IMR-90 (cell line): ENCODE data around the gene HCFC1. TPM values are rescaled to one million over a fixed set of nuclear protein-coding genes. Genes with fewer than 3 reads are reported as not detected.

Source experiments
- ATAC-seq: fragments of 200-7000 bp; cut with Tn5 transposase; 2 replicates; pipeline ENCODE4 v1.9.1; 2020; ENCODE audit warnings: low read depth, mild to moderate bottlenecking, moderate library complexity
- BruUV-seq: library from RNA; stranded (reverse); fragments of 400-500 nt; replicated peaks from 2 replicates; lab custom pipeline; 2021; lab: Mats Ljungman, UMichigan
- CTCF ChIA-PET: fragments of 300-600 bp; formaldehyde crosslinking; extraction: SDS; loops from one replicate; lab custom pipeline; 2021; ENCODE audit warnings: antibody characterized with exemption; lab: Yijun Ruan, JAX
- POLR2A ChIA-PET: fragments of 300-600 bp; sonication (Branson Sonifier 250); formaldehyde crosslinking; loops from one replicate; lab custom pipeline; 2022; ENCODE audit warnings: antibody characterized with exemption; ENCODE audit not compliant: unreplicated experiment; lab: Charles Lee
- DNase-seq: peaks from one replicate; pipeline ENCODE4 v3.0.0; 2013
- H2AFZ ChIP-seq: replicated peaks from 2 replicates; pipeline ENCODE3; 2013; ENCODE audit warnings: low read length, mild to moderate bottlenecking; ENCODE audit not compliant: poor library complexity
- H2AK5ac ChIP-seq: 2 replicates; pipeline ENCODE4 v1.6.1; 2013; ENCODE audit warnings: low read depth, low read length, inconsistent platforms
- H2AK9ac ChIP-seq: replicated peaks from 2 replicates; pipeline ENCODE3; 2013; ENCODE audit warnings: mild to moderate bottlenecking, low read depth, low read length, moderate library complexity; ENCODE audit not compliant: poor library complexity
- H2BK120ac ChIP-seq: 2 replicates; pipeline ENCODE4 v1.6.1; 2013; ENCODE audit warnings: low read depth, low read length, inconsistent platforms
- H2BK15ac ChIP-seq: 3 replicates; pipeline ENCODE4 v1.6.1; 2013; ENCODE audit warnings: low read depth, low read length, inconsistent platforms
- H2BK20ac ChIP-seq: 2 replicates; pipeline ENCODE4 v1.6.1; 2013; ENCODE audit warnings: low read depth, mild to moderate bottlenecking, inconsistent platforms, low read length, moderate library complexity
- H2BK5ac ChIP-seq: 2 replicates; pipeline ENCODE4 v1.6.1; 2013; ENCODE audit warnings: mild to moderate bottlenecking, low read depth, low read length, inconsistent platforms; ENCODE audit not compliant: poor library complexity, severe bottlenecking
- H3K14ac ChIP-seq: replicated peaks from 2 replicates; pipeline ENCODE4 v1.6.1; 2013; ENCODE audit warnings: low read depth, low read length, inconsistent platforms
- H3K18ac ChIP-seq: 2 replicates; pipeline ENCODE4 v1.6.1; 2013; ENCODE audit warnings: low read depth, low read length, control low read depth
- H3K23ac ChIP-seq: 2 replicates; pipeline ENCODE4 v1.6.1; 2013; ENCODE audit warnings: low read depth, low read length, inconsistent platforms
- H3K27ac ChIP-seq: 2 replicates; pipeline ENCODE4 v1.5.1; 2013; ENCODE audit warnings: mild to moderate bottlenecking, control low read depth, low read length; ENCODE audit not compliant: insufficient read depth
- H3K27me3 ChIP-seq: 2 replicates; pipeline ENCODE4 v1.6.1; 2013; ENCODE audit warnings: low read length; ENCODE audit not compliant: control insufficient read depth, insufficient read depth
- H3K36me3 ChIP-seq: 2 replicates; pipeline ENCODE4 v1.6.1; 2013; ENCODE audit warnings: low read length, mixed read lengths; ENCODE audit not compliant: control insufficient read depth, insufficient read depth
- H3K4ac ChIP-seq: 2 replicates; pipeline ENCODE4 v1.6.1; 2013; ENCODE audit warnings: low read depth, low read length, inconsistent platforms
- H3K4me1 ChIP-seq: 2 replicates; pipeline ENCODE4 v1.6.1; 2013; ENCODE audit warnings: low read length, mixed read lengths; ENCODE audit not compliant: control insufficient read depth, insufficient read depth
- H3K4me2 ChIP-seq: 2 replicates; pipeline ENCODE4 v1.6.1; 2013; ENCODE audit warnings: low read depth, mild to moderate bottlenecking, control low read depth, low read length, moderate library complexity
- H3K4me3 ChIP-seq: 2 replicates; pipeline ENCODE4 v1.5.1; 2013; ENCODE audit warnings: low read depth, mild to moderate bottlenecking, control low read depth, low read length, moderate library complexity; ENCODE audit not compliant: insufficient read depth
- H3K56ac ChIP-seq: 2 replicates; pipeline ENCODE4 v1.6.1; 2013; ENCODE audit warnings: low read length, inconsistent platforms; ENCODE audit not compliant: insufficient read depth; ENCODE audit errors: extremely low read depth
- H3K79me1 ChIP-seq, 2 experiments: 2 replicates each; pipeline ENCODE4 v1.6.1; 2013; ENCODE audit warnings: low read length in 2 of 2, inconsistent platforms in 1 of 2, low read depth in 1 of 2
- H3K9ac ChIP-seq: 2 replicates; pipeline ENCODE4 v1.6.1; 2013; ENCODE audit warnings: low read depth, low read length, control low read depth
- H3K9me1 ChIP-seq: 2 replicates; pipeline ENCODE4 v1.6.1; 2013; ENCODE audit warnings: low read length, inconsistent platforms; ENCODE audit not compliant: insufficient read depth
- H3K9me3 ChIP-seq: 2 replicates; pipeline ENCODE4 v1.6.1; 2013; ENCODE audit warnings: low read length; ENCODE audit not compliant: control insufficient read depth, insufficient read depth
- H4K20me1 ChIP-seq: 2 replicates; pipeline ENCODE4 v1.6.1; 2013; ENCODE audit warnings: low read length, inconsistent platforms; ENCODE audit not compliant: insufficient read depth
- H4K5ac ChIP-seq: 2 replicates; pipeline ENCODE4 v1.6.1; 2013; ENCODE audit warnings: mild to moderate bottlenecking, low read depth, low read length, control low read depth
- H4K8ac ChIP-seq, 2 experiments: 2 replicates each; pipeline ENCODE4 v1.6.1; 2013; ENCODE audit warnings: low read depth in 2 of 2, low read length in 2 of 2, control low read depth in 1 of 2, inconsistent platforms in 1 of 2
- H4K91ac ChIP-seq: 2 replicates; pipeline ENCODE4 v1.6.1; 2013; ENCODE audit warnings: low read depth, low read length, inconsistent platforms; ENCODE audit not compliant: insufficient read depth
- BHLHE40 ChIP-seq: fragments of 150-350 bp; IDR thresholded peaks from 2 replicates; pipeline ENCODE4 v1.6.1; 2016; ENCODE audit warnings: mild to moderate bottlenecking, low read depth, low read length
- CHD1 ChIP-seq: IDR thresholded peaks from 2 replicates; pipeline ENCODE4 v1.6.1; 2012; ENCODE audit warnings: low read depth, low read length, improper control_type of control experiment
- MAZ ChIP-seq: IDR thresholded peaks from 2 replicates; pipeline ENCODE4 v1.6.1; 2012; ENCODE audit warnings: low read depth, mild to moderate bottlenecking, low read length, improper control_type of control experiment, moderate library complexity, borderline replicate concordance
- MXI1 ChIP-seq: IDR thresholded peaks from 2 replicates; pipeline ENCODE4 v1.6.1; 2012; ENCODE audit warnings: low read depth, mild to moderate bottlenecking, low read length, moderate library complexity, borderline replicate concordance
- NFE2L2 ChIP-seq: fragments of 150-350 bp; IDR thresholded peaks from 2 replicates; pipeline ENCODE4 v1.6.1; 2016; ENCODE audit warnings: low read depth, mild to moderate bottlenecking, low read length
- POLR2A ChIP-seq: IDR thresholded peaks from 2 replicates; pipeline ENCODE4 v1.6.1; 2012; ENCODE audit warnings: mild to moderate bottlenecking, low read depth, low read length
- RAD21 ChIP-seq: IDR thresholded peaks from 2 replicates; pipeline ENCODE4 v1.6.1; 2012; ENCODE audit warnings: low read length, improper control_type of control experiment
- RCOR1 ChIP-seq: IDR thresholded peaks from 2 replicates; pipeline ENCODE4 v1.6.1; 2012; ENCODE audit warnings: mild to moderate bottlenecking, low read length, improper control_type of control experiment; ENCODE audit not compliant: insufficient replicate concordance
- RFX5 ChIP-seq: IDR thresholded peaks from 2 replicates; pipeline ENCODE4 v1.8.0; 2012; ENCODE audit warnings: low read depth, mild to moderate bottlenecking, low read length, moderate library complexity
- WGBS, 2 experiments: methylation state at CpG; one replicate each; pipeline versions ENCODE4 v1.1.5 to v1.1.7; 2013; ENCODE audit warnings: missing lambda C conversion rate in 2 of 2; ENCODE audit not compliant: insufficient read length in 1 of 2; ENCODE audit errors: extremely low coverage in 2 of 2; 5-methylcytosine and 5-hydroxymethylcytosine counted together
- dilution Hi-C: fragments of 300-500 bp; cut with HindIII; formaldehyde crosslinking; loops from one replicate; pipeline ENCODE4 v1.14.3; 2018; ENCODE audit warnings: low sequenced_read_pairs; ENCODE audit not compliant: unreplicated experiment
- in situ Hi-C: fragments of 300-500 bp; cut with MboI; formaldehyde crosslinking; loops from 3 replicates; pipeline ENCODE4 v1.14.3; 2019; ENCODE audit warnings: low sequenced_read_pairs, inconsistent platforms, mixed read lengths
- intact Hi-C: fragments of 100-400 bp; cut with micrococcal nuclease; formaldehyde crosslinking; loops from 2 replicates; pipeline ENCODE4 v1.10.0; 2022
- polyA plus RNA-seq, 3 experiments: library from polyadenylated mRNA; depleted of rRNA; stranded (reverse); fragments of >200 nt; gene quantifications; 2 replicates each; pipeline ENCODE4 v1.2.3, GENCODE V29; 2012; ENCODE audit warnings: low replicate concordance in 1 of 3
- total RNA-seq: library from RNA; depleted of rRNA; stranded (reverse); fragments of >200 nt; gene quantifications from 2 replicates; pipeline ENCODE4 v1.2.3, GENCODE V29; 2012
- TF ChIP-seq, protein P1 (sequence below): fragments of 150-350 bp; IDR thresholded peaks from 2 replicates; pipeline ENCODE4 v1.6.1; 2016; ENCODE audit warnings: low read depth, mild to moderate bottlenecking, low read length, moderate library complexity, borderline replicate concordance
- TF ChIP-seq, protein P2 (sequence below): conservative IDR thresholded peaks from 2 replicates; pipeline ENCODE4 v1.5.1; 2012; ENCODE audit warnings: mild to moderate bottlenecking, low read depth, low read length, improper control_type of control experiment

The HCFC1 gene
- total and polyA plus RNA-seq, 2 of the 4 experiments (the other 2 are of a cell fraction): 3.2 to 17.6 TPM

DNA sequence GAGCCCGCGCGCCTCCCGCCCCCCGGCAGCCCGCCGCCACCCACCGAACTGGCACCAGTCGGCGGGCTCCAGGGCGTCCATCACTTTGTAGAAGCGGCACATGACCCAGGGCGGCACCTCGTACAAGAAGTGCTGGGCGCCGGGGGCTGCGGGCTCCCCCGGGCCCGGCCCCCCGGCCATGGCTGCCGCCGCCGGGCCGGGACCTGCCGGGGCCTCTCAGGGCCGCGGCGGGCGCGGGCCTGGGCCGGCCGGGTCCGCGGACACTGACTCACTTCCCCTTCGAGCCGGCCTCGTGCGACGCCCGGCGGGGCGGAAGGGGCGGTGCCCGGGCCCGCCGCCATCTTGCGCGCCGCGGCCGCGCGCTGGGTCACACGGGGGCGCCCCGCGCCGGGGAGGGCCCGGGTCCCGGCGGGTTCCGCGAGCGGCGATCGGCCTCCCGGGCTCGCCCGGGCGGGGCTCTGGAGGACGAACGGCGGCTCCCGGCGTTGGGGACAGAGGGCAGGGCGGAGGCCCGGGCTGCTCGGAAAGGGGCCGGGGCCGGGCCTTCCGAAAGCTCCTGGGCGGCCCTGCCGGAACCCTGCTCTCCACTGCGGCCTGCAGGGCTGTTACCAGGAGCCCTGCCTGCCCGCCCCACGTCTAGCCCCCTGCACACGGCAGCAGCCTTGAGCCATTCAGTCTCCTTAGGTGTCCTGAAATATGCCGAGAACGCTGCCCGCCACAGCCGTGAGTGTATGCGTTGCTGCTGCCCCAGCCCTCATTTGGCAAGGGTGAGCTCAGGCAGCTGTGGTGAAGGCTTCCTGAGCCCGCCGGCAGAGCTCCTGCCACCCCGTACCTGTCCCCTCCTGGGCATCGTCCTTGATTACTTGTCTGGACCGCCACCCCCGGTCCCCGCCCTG lies 48.3 kb upstream of the HCFC1 start, which contains the start of gene IRAK1 (continued):
- TF ChIP-seq, protein P1, sequence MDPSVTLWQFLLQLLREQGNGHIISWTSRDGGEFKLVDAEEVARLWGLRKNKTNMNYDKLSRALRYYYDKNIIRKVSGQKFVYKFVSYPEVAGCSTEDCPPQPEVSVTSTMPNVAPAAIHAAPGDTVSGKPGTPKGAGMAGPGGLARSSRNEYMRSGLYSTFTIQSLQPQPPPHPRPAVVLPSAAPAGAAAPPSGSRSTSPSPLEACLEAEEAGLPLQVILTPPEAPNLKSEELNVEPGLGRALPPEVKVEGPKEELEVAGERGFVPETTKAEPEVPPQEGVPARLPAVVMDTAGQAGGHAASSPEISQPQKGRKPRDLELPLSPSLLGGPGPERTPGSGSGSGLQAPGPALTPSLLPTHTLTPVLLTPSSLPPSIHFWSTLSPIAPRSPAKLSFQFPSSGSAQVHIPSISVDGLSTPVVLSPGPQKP: no peak

DNA sequence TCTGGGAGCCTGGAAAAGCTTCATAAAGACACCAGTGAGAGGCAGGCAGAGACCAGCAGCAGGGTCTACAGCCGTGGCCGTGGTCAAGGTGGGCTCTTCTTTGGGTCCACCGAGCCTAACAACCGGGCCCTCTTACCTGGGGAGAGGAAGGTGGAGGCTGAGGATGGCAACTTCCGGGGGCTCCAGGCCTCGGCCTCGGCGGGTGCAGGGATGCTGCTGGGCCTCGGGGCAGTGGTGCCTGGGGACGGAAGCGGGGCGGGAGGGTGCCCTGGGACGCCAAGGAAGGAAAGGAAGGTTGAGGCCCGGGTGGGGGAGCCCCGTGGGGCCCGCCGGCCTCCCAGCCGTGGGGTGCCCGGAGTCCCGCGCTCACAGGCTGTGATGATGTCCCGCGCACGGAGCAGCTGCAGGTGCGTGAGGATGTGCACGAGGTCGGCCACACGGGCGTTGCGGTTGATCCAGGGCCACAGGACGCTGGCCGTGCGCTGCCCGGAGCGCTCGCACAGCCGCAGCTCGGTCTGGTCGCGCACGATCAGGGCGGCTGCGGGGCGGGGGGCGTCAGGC lies 47.5 kb upstream of the HCFC1 start:
- POLR2A ChIA-PET: no interaction called here
- peak overlapping the region; percentile 97 for H2AK9ac ChIP-seq
- H3K36me3 ChIP-seq: peaks cover 18% of the 10 kb centered on the region; the same call in 1 of the 2 replicates
- H3K27me3 ChIP-seq: no peaks in the 10 kb centered on the region
- H4K8ac ChIP-seq: peak overlapping the region; percentile 80 to 86
- peak overlapping the region; percentile 31; the same call in 1 of the 2 replicates for H2BK120ac ChIP-seq
- H3K23ac ChIP-seq: peak overlapping the region; percentile 71; the same call in 1 of the 2 replicates
- peak overlapping the region; percentile 80 for H4K5ac ChIP-seq
- H3K14ac ChIP-seq: peak overlapping the region; percentile 83
- BruUV-seq: TSS peak; percentile 30
- H3K18ac ChIP-seq: peak overlapping the region; percentile 60; the same call in 1 of the 2 replicates
- dilution Hi-C loops: no loop called here
- H3K4me3 ChIP-seq: peak overlapping the region; percentile 59
- peaks cover 24% of the 10 kb centered on the region for H3K4me1 ChIP-seq
- 0 out of 2 replicates have a peak overlapping the region, but pooled peaks have one; percentile 3 for H3K56ac ChIP-seq
- H4K91ac ChIP-seq: peak overlapping the region; percentile 66
- intact Hi-C loops: loop anchor here (1.0 kb wide), 1 partner anchor 21 kb away; no protein-coding TSS in a partner anchor
- H2AFZ ChIP-seq: peak overlapping the region; percentile 82
- peak; percentile 7; the same call in 1 of the 2 replicates for ATAC-seq
- H3K9ac ChIP-seq: peak overlapping the region; percentile 91
- peak overlapping the region; percentile 78 for H3K4ac ChIP-seq
- H3K79me1 ChIP-seq: peaks cover 0 to 20% of the 10 kb centered on the region in 2 experiments; a peak in 2 of 4 replicates
- CTCF ChIA-PET: no interaction called here
- H3K9me3 ChIP-seq: no peaks in the 10 kb centered on the region
- peak overlapping the region; percentile 90 for H3K27ac ChIP-seq
- DNase-seq: no peak
- H2AK5ac ChIP-seq: peak overlapping the region; percentile 89
- H2BK20ac ChIP-seq: no peak overlapping the region
- 32% methylated on average over 36 of the region's 45 CpGs; no CpG with 5 or more reads in 1 of the 2 experiments for WGBS, 2 experiments
- no peak overlapping the region for H2BK15ac ChIP-seq
- peak overlapping the region; percentile 96 for H3K4me2 ChIP-seq
- no peaks in the 10 kb centered on the region for H3K9me1 ChIP-seq
- H2BK5ac ChIP-seq: peak overlapping the region; percentile 74
- H4K20me1 ChIP-seq: no peaks in the 10 kb centered on the region
- in situ Hi-C loops: no loop called here
- TF ChIP-seq CHD1: no peak
- TF ChIP-seq, protein P2, sequence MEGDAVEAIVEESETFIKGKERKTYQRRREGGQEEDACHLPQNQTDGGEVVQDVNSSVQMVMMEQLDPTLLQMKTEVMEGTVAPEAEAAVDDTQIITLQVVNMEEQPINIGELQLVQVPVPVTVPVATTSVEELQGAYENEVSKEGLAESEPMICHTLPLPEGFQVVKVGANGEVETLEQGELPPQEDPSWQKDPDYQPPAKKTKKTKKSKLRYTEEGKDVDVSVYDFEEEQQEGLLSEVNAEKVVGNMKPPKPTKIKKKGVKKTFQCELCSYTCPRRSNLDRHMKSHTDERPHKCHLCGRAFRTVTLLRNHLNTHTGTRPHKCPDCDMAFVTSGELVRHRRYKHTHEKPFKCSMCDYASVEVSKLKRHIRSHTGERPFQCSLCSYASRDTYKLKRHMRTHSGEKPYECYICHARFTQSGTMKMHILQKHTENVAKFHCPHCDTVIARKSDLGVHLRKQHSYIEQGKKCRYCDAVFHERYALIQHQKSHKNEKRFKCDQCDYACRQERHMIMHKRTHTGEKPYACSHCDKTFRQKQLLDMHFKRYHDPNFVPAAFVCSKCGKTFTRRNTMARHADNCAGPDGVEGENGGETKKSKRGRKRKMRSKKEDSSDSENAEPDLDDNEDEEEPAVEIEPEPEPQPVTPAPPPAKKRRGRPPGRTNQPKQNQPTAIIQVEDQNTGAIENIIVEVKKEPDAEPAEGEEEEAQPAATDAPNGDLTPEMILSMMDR: no peak
- TF ChIP-seq RCOR1: no peak
- no peak for TF ChIP-seq RAD21
- no peak for TF ChIP-seq POLR2A
- TF ChIP-seq BHLHE40: no peak
- TF ChIP-seq NFE2L2: no peak
- no peak for TF ChIP-seq MXI1
- no peak for TF ChIP-seq RFX5
- no peak for TF ChIP-seq MAZ
